SK-N-SH (cell line): ENCODE measurements around the gene CLDN18. TPM values are rescaled to one million over a fixed set of nuclear protein-coding genes. Genes with fewer than 3 reads are reported as not detected.

Source experiments
- CTCF ChIA-PET: fragments of 300-600, 350-600 bp; formaldehyde crosslinking; extraction: SDS; loops from one replicate; lab custom pipeline; 2021; lab: Yijun Ruan, JAX
- POLR2A ChIA-PET: fragments of 350-600 bp; sonication (Branson Sonifier 250); formaldehyde crosslinking; extraction: SDS; loops from one replicate; lab custom pipeline; 2020; ENCODE audit warnings: antibody characterized with exemption, inconsistent platforms; lab: Yijun Ruan, JAX
- DNase-seq: peaks from one replicate; pipeline ENCODE4 v3.0.0; 2012
- H2AFZ ChIP-seq: fragments of 200-600 bp; sonication (generic); 2 replicates; pipeline ENCODE4 v1.8.1; 2016; ENCODE audit warnings: antibody characterized with exemption, mild to moderate bottlenecking, low read depth
- H3F3A ChIP-seq: fragments of 200-600 bp; sonication (generic); replicated peaks from 2 replicates; pipeline ENCODE3; 2016; ENCODE audit warnings: antibody characterized with exemption, mild to moderate bottlenecking; ENCODE audit not compliant: insufficient read depth
- H3K27ac ChIP-seq, 2 experiments: fragments of 200-500 bp in 1 of 2; fragments of 200-600 bp in 1 of 2; sonication (Bioruptor generic) in 1 of 2; sonication (generic), shearing (Covaris generic) in 1 of 2; 2 replicates each; pipeline versions ENCODE4 v1.5.1 to v1.6.1; 2014 to 2016; ENCODE audit warnings: low read depth in 2 of 2, inconsistent platforms in 1 of 2, low read length in 1 of 2, mild to moderate bottlenecking in 1 of 2, mixed read lengths in 1 of 2
- H3K27me3 ChIP-seq: fragments of 200-600 bp; sonication (generic), shearing (Covaris generic); 2 replicates; pipeline ENCODE4 v1.6.1; 2016; ENCODE audit warnings: mixed run types; ENCODE audit not compliant: insufficient read depth
- H3K36me3 ChIP-seq, 2 experiments: fragments of 200-500 bp in 1 of 2; fragments of 200-600 bp in 1 of 2; sonication (Bioruptor generic) in 1 of 2; sonication (generic) in 1 of 2; replicated peaks in 1 of 2; 2 replicates each; pipeline versions ENCODE3 to v1.5.1; 2014 to 2016; ENCODE audit warnings: low read length in 1 of 2, mild to moderate bottlenecking in 1 of 2; ENCODE audit not compliant: insufficient read depth in 2 of 2, control insufficient read depth in 1 of 2
- H3K4me1 ChIP-seq, 2 experiments: fragments of 200-500 bp in 1 of 2; fragments of 200-600 bp in 1 of 2; sonication (Bioruptor generic) in 1 of 2; sonication (generic), shearing (Covaris generic) in 1 of 2; 2 replicates each; pipeline versions ENCODE4 v1.5.1 to v1.6.1; 2014 to 2016; ENCODE audit warnings: low read depth in 1 of 2, low read length in 1 of 2, mixed run types in 1 of 2; ENCODE audit not compliant: insufficient read depth in 2 of 2, control insufficient read depth in 1 of 2
- H3K4me2 ChIP-seq: fragments of 200-600 bp; sonication (generic), shearing (Covaris generic); 2 replicates; pipeline ENCODE4 v1.6.1; 2017; ENCODE audit warnings: mixed run types
- H3K4me3 ChIP-seq, 2 experiments: fragments of 200-500 bp in 1 of 2; fragments of 200-600 bp in 1 of 2; sonication (Bioruptor generic) in 1 of 2; sonication (generic), shearing (Covaris generic) in 1 of 2; 2 replicates each; pipeline versions ENCODE4 v1.5.1 to v1.8.1; 2014 to 2016; ENCODE audit warnings: low read depth in 2 of 2, inconsistent platforms in 1 of 2, low read length in 1 of 2, mild to moderate bottlenecking in 1 of 2, mixed read lengths in 1 of 2, moderate library complexity in 1 of 2
- H3K79me2 ChIP-seq: fragments of 200-600 bp; sonication (generic); 2 replicates; pipeline ENCODE4 v1.8.1; 2017; ENCODE audit warnings: mild to moderate bottlenecking; ENCODE audit not compliant: insufficient read depth
- H3K9ac ChIP-seq: fragments of 200-600 bp; sonication (generic); 2 replicates; pipeline ENCODE4 v1.6.1; 2017; ENCODE audit warnings: mixed run types
- H3K9me2 ChIP-seq: fragments of 200-600 bp; sonication (generic); 2 replicates; pipeline ENCODE4 v1.6.1; 2017; ENCODE audit warnings: mixed run types
- H3K9me3 ChIP-seq: fragments of 200-600 bp; sonication (generic); 2 replicates; pipeline ENCODE4 v1.6.1; 2017; ENCODE audit warnings: mixed run types, mild to moderate bottlenecking, moderate library complexity
- H4K20me1 ChIP-seq: fragments of 200-600 bp; sonication (generic); 2 replicates; pipeline ENCODE4 v1.6.1; 2017; ENCODE audit warnings: mild to moderate bottlenecking, mixed run types; ENCODE audit not compliant: insufficient read depth
- CHD2 ChIP-seq: fragments of 150-350 bp; IDR thresholded peaks from 2 replicates; pipeline ENCODE4 v1.6.1; 2018; ENCODE audit warnings: low read length; ENCODE audit not compliant: partially characterized antibody
- CTCF ChIP-seq: fragments of 200-600 bp; sonication (generic); IDR thresholded peaks from 2 replicates; pipeline ENCODE4 v1.6.1; 2017; ENCODE audit warnings: antibody characterized with exemption, mild to moderate bottlenecking, moderate library complexity
- FOXJ3 ChIP-seq: sonication (generic); formaldehyde crosslinking; IDR thresholded peaks from 2 replicates; pipeline ENCODE4 v1.5.1; 2020; ENCODE audit warnings: mild to moderate bottlenecking, missing genetic modification reagents
- GABPA ChIP-seq: IDR thresholded peaks from 2 replicates; pipeline ENCODE4 v1.4.0; 2012; ENCODE audit warnings: low read depth, mild to moderate bottlenecking
- JUND ChIP-seq: IDR thresholded peaks from 2 replicates; pipeline ENCODE4 v1.4.0; 2012
- PBX3 ChIP-seq: IDR thresholded peaks from 2 replicates; pipeline ENCODE4; 2012
- REST ChIP-seq: IDR thresholded peaks from 2 replicates; pipeline ENCODE4 v1.6.1; 2012; ENCODE audit warnings: mild to moderate bottlenecking, low read depth, low read length, moderate library complexity
- RXRA ChIP-seq: IDR thresholded peaks from 2 replicates; pipeline ENCODE4 v1.4.0; 2012; ENCODE audit warnings: low read depth, mild to moderate bottlenecking, borderline replicate concordance
- TCF12 ChIP-seq: IDR thresholded peaks from 2 replicates; pipeline ENCODE4 v1.4.0; 2012
- USF1 ChIP-seq: IDR thresholded peaks from 2 replicates; pipeline ENCODE4 v1.4.0; 2012; ENCODE audit warnings: low read depth, borderline replicate concordance
- USF2 ChIP-seq: fragments of 150-350 bp; IDR thresholded peaks from 2 replicates; pipeline ENCODE4 v1.6.1; 2017; ENCODE audit warnings: antibody characterized with exemption, low read length, low read depth, borderline replicate concordance
- ZBTB33 ChIP-seq: IDR thresholded peaks from 2 replicates; pipeline ENCODE4 v1.4.0; 2012; ENCODE audit warnings: low read depth, borderline replicate concordance
- WGBS: methylation state at CpG from one replicate; pipeline ENCODE4 v1.1.6; 2017; ENCODE audit warnings: low lambda C conversion rate; 5-methylcytosine and 5-hydroxymethylcytosine counted together
- polyA plus RNA-seq, 3 experiments: library from polyadenylated mRNA; depleted of rRNA; stranded (reverse); fragments of >200 nt; gene quantifications; 2 replicates each; pipeline ENCODE4 v1.2.3, GENCODE V29; 2012

The CLDN18 gene
- polyA plus RNA-seq, 1 of the 3 experiments (the other 2 are of a cell fraction), result not detected

GRCh38 chr3:137992592-137992991, 17.4 kb upstream of the CLDN18 start:
- TF ChIP-seq PBX3 (no peak), JUND (no peak), ZBTB33 (no peak), REST (no peak), USF2 (no peak), FOXJ3 (CRISPR knock-in tag) (no peak), CHD2 (no peak), USF1 (no peak), TCF12 (no peak), GABPA (no peak), RXRA (no peak), CTCF (no peak)
- TF ChIP-seq, all 33 proteins: peak for 0
- CTCF ChIA-PET, result no interaction called here

More at GRCh38 chr3:137992592-137992991, 17.4 kb upstream of the CLDN18 start:
- Histone ChIP-seq H3K4me1 (no peaks in the 10 kb centered on the region), H3K9ac (no peak overlapping the region), H3K36me3 (no peaks in the 10 kb centered on the region), H3F3A (no peaks in the 10 kb centered on the region), H3K4me2 (no peak overlapping the region), H3K9me3 (no peaks in the 10 kb centered on the region), H3K9me2 (no peaks in the 10 kb centered on the region), H3K27ac (no peak overlapping the region), H3K27me3 (no peaks in the 10 kb centered on the region), H3K79me2 (no peaks in the 10 kb centered on the region), H2AFZ (no peak overlapping the region), H4K20me1 (no peaks in the 10 kb centered on the region), H3K4me3 (no peak overlapping the region)
- POLR2A ChIA-PET, result no interaction called here
- no peak for DNase-seq
- WGBS, result 19% methylated on average over 4 of the region's 4 CpGs
